DMS53 treated with DMSO at 0.1 percent for 48 hours (cell line): ENCODE results near the gene NEUROD4.
"Not testable (repeated sequence)": the region's sequence is repeated elsewhere in the genome, so short reads cannot be mapped to it uniquely, and the experiment has no call there.

Experiments used
- DNase-seq: peaks from one replicate; lab custom pipeline; 2025; ENCODE audit not compliant: unreplicated experiment; lab: John Stamatoyannopoulos, UW

Gene NEUROD4

GRCh38 chr12:55019784-55020183, at the start of gene NEUROD4:
NEUROD4 (plus strand) TSS chr12:55019974; CDS start chr12:55026440, 6,466 bp downstream.
- peak; percentile 70 for DNase-seq

GRCh38 chr12:54970741-54971140, 49.0 kb upstream of the NEUROD4 start:
- no peak for DNase-seq

GRCh38 chr12:54973556-54973955, 46.2 kb upstream of the NEUROD4 start:
- no peak for DNase-seq

- no peak for DNase-seq
Observed at GRCh38 chr12:54974279-54974678, 45.5 kb upstream of the NEUROD4 start.

GRCh38 chr12:54975272-54975671, 44.5 kb upstream of the NEUROD4 start:
- DNase-seq, result no peak

- DNase-seq, result no peak
Observed at GRCh38 chr12:54975875-54976274, 43.9 kb upstream of the NEUROD4 start.

- no peak for DNase-seq
Observed at GRCh38 chr12:54977155-54977554, 42.6 kb upstream of the NEUROD4 start.

- no peak for DNase-seq
Observed at GRCh38 chr12:54977857-54978256, 41.9 kb upstream of the NEUROD4 start.

GRCh38 chr12:54980341-54980740, 39.4 kb upstream of the NEUROD4 start:
- DNase-seq, result no peak

- DNase-seq, result no peak
Observed at GRCh38 chr12:54981796-54982195, 38.0 kb upstream of the NEUROD4 start.

- no peak for DNase-seq
Observed at GRCh38 chr12:54983536-54984101, 36.2 kb upstream of the NEUROD4 start.

GRCh38 chr12:54984658-54985376, 35.0 kb upstream of the NEUROD4 start, which contains the start of gene TESPA1:
TESPA1 (minus strand) TSS chr12:54984762; CDS start chr12:54974562, 10,200 bp downstream.
- DNase-seq, result no peak

GRCh38 chr12:54986773-54987172, 33.0 kb upstream of the NEUROD4 start:
- DNase-seq, result not testable (repeated sequence)

- no peak for DNase-seq
Observed at GRCh38 chr12:54987611-54988231, 32.1 kb upstream of the NEUROD4 start.

- DNase-seq, result peak; percentile 58
Observed at GRCh38 chr12:54988402-54989054, 31.2 kb upstream of the NEUROD4 start.

GRCh38 chr12:54989829-54990228, 29.9 kb upstream of the NEUROD4 start:
- DNase-seq, result no peak

GRCh38 chr12:54991161-54991990, 28.4 kb upstream of the NEUROD4 start:
- DNase-seq, result no peak

- no peak for DNase-seq
Observed at GRCh38 chr12:54991991-54992375, 27.8 kb upstream of the NEUROD4 start.

GRCh38 chr12:54993181-54993835, 26.5 kb upstream of the NEUROD4 start:
- peak; percentile 73 for DNase-seq

GRCh38 chr12:54996205-54996604, 23.6 kb upstream of the NEUROD4 start:
- DNase-seq, result no peak
